WTC11 (cell line): ENCODE measurements around the gene RGL2.

Experiments used
- CBFB ChIP-seq: sonication (generic); formaldehyde crosslinking; IDR thresholded peaks from 2 replicates; pipeline ENCODE4 v1.8.1; 2022; ENCODE audit warnings: mild to moderate bottlenecking, low read depth, missing genetic modification reagents
- CREB1 ChIP-seq: sonication (generic); formaldehyde crosslinking; IDR thresholded peaks from 2 replicates; pipeline ENCODE4 v1.8.0; 2023; ENCODE audit warnings: mild to moderate bottlenecking, missing genetic modification reagents
- FOXK1 ChIP-seq: sonication (generic); formaldehyde crosslinking; IDR thresholded peaks from 2 replicates; pipeline ENCODE4 v1.8.0; 2022; ENCODE audit warnings: mild to moderate bottlenecking, moderate library complexity, missing genetic modification reagents
- NFATC4 ChIP-seq: fragments of 250-450 bp; sonication (Bioruptor Pico); IDR thresholded peaks from 2 replicates; pipeline ENCODE4 v1.9.0; 2021; ENCODE audit warnings: mild to moderate bottlenecking
- NR1H2 ChIP-seq: sonication (generic); formaldehyde crosslinking; IDR thresholded peaks from 2 replicates; pipeline ENCODE4 v1.9.0; 2021; ENCODE audit warnings: mild to moderate bottlenecking, moderate library complexity, missing genetic modification reagents
- TF ChIP-seq, protein P1 (sequence below): fragments of 200-600 bp; IDR thresholded peaks from 2 replicates; pipeline ENCODE4 v1.8.0; 2022; ENCODE audit warnings: antibody characterized with exemption
- TF ChIP-seq, protein P2 (sequence below): fragments of 250-450 bp; sonication (Bioruptor Pico); IDR thresholded peaks from 2 replicates; pipeline ENCODE4 v1.9.0; 2021; ENCODE audit warnings: mild to moderate bottlenecking
- TF ChIP-seq, protein P3 (sequence below): sonication (generic); formaldehyde crosslinking; IDR thresholded peaks from 2 replicates; pipeline ENCODE4 v1.8.1; 2023; ENCODE audit warnings: mild to moderate bottlenecking, moderate library complexity, missing genetic modification reagents

DNA sequence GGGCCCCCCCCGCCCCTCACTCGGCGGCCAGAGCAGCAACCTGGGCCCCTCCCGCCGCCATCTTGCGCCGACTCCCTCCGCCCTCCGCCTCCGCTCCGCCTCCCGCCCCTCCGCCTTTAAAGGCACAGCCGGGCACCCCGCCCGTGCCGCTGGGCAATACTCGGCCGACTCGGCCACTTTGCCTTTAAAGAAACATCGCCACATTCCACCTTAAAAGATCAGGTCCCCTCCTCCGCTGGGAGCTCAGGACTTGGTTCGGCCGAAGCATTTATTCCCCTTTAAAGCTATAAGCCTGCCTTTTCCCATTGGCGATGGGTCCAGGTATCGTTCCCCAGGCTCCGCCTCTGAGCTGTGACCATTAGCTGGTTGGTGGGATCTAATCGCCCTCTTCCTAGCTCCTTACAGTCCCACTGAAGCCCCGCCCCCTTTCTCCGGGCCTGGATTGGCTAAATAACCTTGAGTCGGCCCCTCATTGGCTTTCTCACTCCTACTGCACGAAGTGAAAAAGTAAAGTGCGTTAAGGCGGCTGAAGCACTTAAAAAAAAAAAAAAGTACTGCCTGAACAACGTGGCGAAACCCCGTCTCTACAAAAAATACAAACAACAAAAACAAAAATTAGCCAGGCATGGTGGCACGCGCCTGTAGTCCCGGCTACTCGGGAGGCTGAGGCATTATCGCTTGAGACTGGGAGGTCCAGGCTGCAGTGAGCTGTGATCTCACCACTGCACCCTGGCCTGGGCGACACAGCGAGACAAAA lies 19.1 kb upstream of the RGL2 start, which contains the start of gene ZBTB22:
- TF ChIP-seq, protein P1, sequence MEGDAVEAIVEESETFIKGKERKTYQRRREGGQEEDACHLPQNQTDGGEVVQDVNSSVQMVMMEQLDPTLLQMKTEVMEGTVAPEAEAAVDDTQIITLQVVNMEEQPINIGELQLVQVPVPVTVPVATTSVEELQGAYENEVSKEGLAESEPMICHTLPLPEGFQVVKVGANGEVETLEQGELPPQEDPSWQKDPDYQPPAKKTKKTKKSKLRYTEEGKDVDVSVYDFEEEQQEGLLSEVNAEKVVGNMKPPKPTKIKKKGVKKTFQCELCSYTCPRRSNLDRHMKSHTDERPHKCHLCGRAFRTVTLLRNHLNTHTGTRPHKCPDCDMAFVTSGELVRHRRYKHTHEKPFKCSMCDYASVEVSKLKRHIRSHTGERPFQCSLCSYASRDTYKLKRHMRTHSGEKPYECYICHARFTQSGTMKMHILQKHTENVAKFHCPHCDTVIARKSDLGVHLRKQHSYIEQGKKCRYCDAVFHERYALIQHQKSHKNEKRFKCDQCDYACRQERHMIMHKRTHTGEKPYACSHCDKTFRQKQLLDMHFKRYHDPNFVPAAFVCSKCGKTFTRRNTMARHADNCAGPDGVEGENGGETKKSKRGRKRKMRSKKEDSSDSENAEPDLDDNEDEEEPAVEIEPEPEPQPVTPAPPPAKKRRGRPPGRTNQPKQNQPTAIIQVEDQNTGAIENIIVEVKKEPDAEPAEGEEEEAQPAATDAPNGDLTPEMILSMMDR = no peak
- TF ChIP-seq NFATC4 (CRISPR knock-in tag) (no peak), CBFB (CRISPR knock-in tag) (no peak), FOXK1 (CRISPR knock-in tag) (no peak), CREB1 (CRISPR knock-in tag) (no peak), NR1H2 (CRISPR knock-in tag) (no peak)
- TF ChIP-seq, protein P2, sequence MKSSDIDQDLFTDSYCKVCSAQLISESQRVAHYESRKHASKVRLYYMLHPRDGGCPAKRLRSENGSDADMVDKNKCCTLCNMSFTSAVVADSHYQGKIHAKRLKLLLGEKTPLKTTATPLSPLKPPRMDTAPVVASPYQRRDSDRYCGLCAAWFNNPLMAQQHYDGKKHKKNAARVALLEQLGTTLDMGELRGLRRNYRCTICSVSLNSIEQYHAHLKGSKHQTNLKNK (CRISPR knock-in tag) = no peak
- TF ChIP-seq, protein P3, sequence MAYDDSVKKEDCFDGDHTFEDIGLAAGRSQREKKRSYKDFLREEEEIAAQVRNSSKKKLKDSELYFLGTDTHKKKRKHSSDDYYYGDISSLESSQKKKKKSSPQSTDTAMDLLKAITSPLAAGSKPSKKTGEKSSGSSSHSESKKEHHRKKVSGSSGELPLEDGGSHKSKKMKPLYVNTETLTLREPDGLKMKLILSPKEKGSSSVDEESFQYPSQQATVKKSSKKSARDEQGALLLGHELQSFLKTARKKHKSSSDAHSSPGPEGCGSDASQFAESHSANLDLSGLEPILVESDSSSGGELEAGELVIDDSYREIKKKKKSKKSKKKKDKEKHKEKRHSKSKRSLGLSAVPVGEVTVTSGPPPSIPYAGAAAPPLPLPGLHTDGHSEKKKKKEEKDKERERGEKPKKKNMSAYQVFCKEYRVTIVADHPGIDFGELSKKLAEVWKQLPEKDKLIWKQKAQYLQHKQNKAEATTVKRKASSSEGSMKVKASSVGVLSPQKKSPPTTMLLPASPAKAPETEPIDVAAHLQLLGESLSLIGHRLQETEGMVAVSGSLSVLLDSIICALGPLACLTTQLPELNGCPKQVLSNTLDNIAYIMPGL (CRISPR knock-in tag) = no peak
